ENCODE results near the gene CABLES2.

GRCh38 chr20:62426699-62427131 is 19.6 kb upstream of the CABLES2 start:
- TF ChIP-seq EZH2 (IDR thresholded peaks at IDR 0.05) (no peak), CTCF (IDR thresholded peaks at IDR 0.05) (no peak), EZH2phosphoT487 (IDR thresholded peaks at IDR 0.05) (no peak)
